Suprapubic skin (tissue), 4 donors: ENCODE data around the gene EEIG2.

Experiments used
- CTCF ChIP-seq, 2 donors: fragments of 200-600 bp in 1 of 2; fragments of 450-650 bp in 1 of 2; sonication (generic) in 1 of 2; IDR thresholded peaks; one replicate each; pipeline ENCODE4 v1.5.1; 2016 to 2019; ENCODE audit warnings: antibody characterized with exemption in 2 of 2, mild to moderate bottlenecking in 1 of 2, moderate library complexity in 1 of 2
- EP300 ChIP-seq: sonication (generic); formaldehyde crosslinking; IDR thresholded peaks from one replicate; pipeline ENCODE4 v1.6.1; 2017; ENCODE audit warnings: antibody characterized with exemption
- POLR2A ChIP-seq, 2 donors: fragments of 450-650 bp; IDR thresholded peaks; one replicate each; pipeline ENCODE4 v1.6.1; 2017; ENCODE audit warnings: antibody characterized with exemption in 2 of 2, mild to moderate bottlenecking in 2 of 2, moderate library complexity in 2 of 2
- POLR2AphosphoS5 ChIP-seq, 3 donors: sonication (generic); formaldehyde crosslinking; IDR thresholded peaks; one replicate each; pipeline ENCODE4 v1.6.1; 2017; ENCODE audit warnings: antibody characterized with exemption in 3 of 3

GRCh38 chr1:108521990-108522393 lies 37.9 kb upstream of the EEIG2 start:
- TF ChIP-seq CTCF (IDR thresholded peaks at IDR 0.05) (no peak), POLR2AphosphoS5 (IDR thresholded peaks at IDR 0.05) (no peak), POLR2A (IDR thresholded peaks at IDR 0.05) (no peak), EP300 (no peak)
